Gastroesophageal sphincter (tissue), 3 donors: ENCODE results near the gene HSPE1.

Source experiments
- EP300 ChIP-seq: sonication (generic); formaldehyde crosslinking; IDR thresholded peaks from one replicate; pipeline ENCODE4 v1.6.1; 2017; ENCODE audit warnings: antibody characterized with exemption, mild to moderate bottlenecking
- POLR2A ChIP-seq, 2 donors: fragments of 450-650 bp; IDR thresholded peaks; one replicate each; pipeline ENCODE4 v1.6.1; 2017; ENCODE audit warnings: antibody characterized with exemption in 2 of 2, mild to moderate bottlenecking in 2 of 2, moderate library complexity in 1 of 2
- POLR2AphosphoS5 ChIP-seq: sonication (generic); formaldehyde crosslinking; IDR thresholded peaks from one replicate; pipeline ENCODE4 v1.6.1; 2017; ENCODE audit warnings: antibody characterized with exemption
- TF ChIP-seq, protein P1 (sequence below), 4 experiments: fragments of 200-600 bp in 2 of 4; fragments of 450-650 bp in 2 of 4; sonication (generic) in 1 of 4; IDR thresholded peaks; one replicate each; pipeline ENCODE4 v1.5.1; 2017 to 2019; ENCODE audit warnings: antibody characterized with exemption in 4 of 4, mild to moderate bottlenecking in 2 of 4, moderate library complexity in 2 of 4

DNA sequence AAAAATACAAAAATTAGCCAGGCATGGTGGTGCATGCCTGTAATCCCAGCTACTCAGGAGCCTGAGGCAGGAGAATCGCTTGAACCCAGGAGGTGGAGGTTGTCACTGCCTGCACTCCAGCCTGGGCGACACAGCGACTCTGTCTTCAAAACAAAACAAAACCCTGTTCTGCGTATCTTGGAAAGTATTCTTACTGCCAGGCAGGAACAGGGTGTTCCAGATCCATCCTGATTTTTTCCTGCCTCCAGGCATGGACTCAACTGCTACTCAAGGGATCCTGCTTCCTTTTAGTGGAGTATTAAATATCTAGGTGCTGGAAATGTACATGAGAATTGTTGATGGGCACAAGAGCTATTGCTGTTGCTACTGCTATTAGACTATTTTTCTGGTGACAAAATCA is 12.8 kb upstream of the HSPE1 start:
- TF ChIP-seq, protein P1, sequence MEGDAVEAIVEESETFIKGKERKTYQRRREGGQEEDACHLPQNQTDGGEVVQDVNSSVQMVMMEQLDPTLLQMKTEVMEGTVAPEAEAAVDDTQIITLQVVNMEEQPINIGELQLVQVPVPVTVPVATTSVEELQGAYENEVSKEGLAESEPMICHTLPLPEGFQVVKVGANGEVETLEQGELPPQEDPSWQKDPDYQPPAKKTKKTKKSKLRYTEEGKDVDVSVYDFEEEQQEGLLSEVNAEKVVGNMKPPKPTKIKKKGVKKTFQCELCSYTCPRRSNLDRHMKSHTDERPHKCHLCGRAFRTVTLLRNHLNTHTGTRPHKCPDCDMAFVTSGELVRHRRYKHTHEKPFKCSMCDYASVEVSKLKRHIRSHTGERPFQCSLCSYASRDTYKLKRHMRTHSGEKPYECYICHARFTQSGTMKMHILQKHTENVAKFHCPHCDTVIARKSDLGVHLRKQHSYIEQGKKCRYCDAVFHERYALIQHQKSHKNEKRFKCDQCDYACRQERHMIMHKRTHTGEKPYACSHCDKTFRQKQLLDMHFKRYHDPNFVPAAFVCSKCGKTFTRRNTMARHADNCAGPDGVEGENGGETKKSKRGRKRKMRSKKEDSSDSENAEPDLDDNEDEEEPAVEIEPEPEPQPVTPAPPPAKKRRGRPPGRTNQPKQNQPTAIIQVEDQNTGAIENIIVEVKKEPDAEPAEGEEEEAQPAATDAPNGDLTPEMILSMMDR (IDR thresholded peaks at IDR 0.05), result no peak
- TF ChIP-seq POLR2A (IDR thresholded peaks at IDR 0.05) (no peak), POLR2AphosphoS5 (no peak), EP300 (no peak)
